ENCODE measurements around the gene GRHL1.

The GRHL1 gene

GRCh38 chr2:10043256-10043905, 91.9 kb downstream of the GRHL1 start, which contains the start of gene KLF11:
TSS of gene KLF11 (plus strand) at chr2:10043550. CDS start at chr2:10043717, 167 bp downstream.
- TF ChIP-seq TAF1 (IDR thresholded peaks at IDR 0.05; ENCODE audit: borderline replicate concordance, insufficient read depth, low read length) (no peak), FOXP2 (optimal IDR thresholded peaks at IDR 0.05; ENCODE audit: borderline replicate concordance, extremely low read depth, extremely low read length, insufficient read depth) (peak; percentile 13), SIN3A (IDR thresholded peaks at IDR 0.05; ENCODE audit: borderline replicate concordance, insufficient read depth, low read length) (no peak), POLR2AphosphoS5 (IDR thresholded peaks at IDR 0.05; ENCODE audit: low read depth, low read length) (no peak)
- TF ChIP-seq, protein P1, sequence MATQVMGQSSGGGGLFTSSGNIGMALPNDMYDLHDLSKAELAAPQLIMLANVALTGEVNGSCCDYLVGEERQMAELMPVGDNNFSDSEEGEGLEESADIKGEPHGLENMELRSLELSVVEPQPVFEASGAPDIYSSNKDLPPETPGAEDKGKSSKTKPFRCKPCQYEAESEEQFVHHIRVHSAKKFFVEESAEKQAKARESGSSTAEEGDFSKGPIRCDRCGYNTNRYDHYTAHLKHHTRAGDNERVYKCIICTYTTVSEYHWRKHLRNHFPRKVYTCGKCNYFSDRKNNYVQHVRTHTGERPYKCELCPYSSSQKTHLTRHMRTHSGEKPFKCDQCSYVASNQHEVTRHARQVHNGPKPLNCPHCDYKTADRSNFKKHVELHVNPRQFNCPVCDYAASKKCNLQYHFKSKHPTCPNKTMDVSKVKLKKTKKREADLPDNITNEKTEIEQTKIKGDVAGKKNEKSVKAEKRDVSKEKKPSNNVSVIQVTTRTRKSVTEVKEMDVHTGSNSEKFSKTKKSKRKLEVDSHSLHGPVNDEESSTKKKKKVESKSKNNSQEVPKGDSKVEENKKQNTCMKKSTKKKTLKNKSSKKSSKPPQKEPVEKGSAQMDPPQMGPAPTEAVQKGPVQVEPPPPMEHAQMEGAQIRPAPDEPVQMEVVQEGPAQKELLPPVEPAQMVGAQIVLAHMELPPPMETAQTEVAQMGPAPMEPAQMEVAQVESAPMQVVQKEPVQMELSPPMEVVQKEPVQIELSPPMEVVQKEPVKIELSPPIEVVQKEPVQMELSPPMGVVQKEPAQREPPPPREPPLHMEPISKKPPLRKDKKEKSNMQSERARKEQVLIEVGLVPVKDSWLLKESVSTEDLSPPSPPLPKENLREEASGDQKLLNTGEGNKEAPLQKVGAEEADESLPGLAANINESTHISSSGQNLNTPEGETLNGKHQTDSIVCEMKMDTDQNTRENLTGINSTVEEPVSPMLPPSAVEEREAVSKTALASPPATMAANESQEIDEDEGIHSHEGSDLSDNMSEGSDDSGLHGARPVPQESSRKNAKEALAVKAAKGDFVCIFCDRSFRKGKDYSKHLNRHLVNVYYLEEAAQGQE (IDR thresholded peaks at IDR 0.05; ENCODE audit: insufficient read depth in 1 of 2, low read depth in 2 of 2, low read length in 2 of 2) = no peak

- TF ChIP-seq TAF1 (IDR thresholded peaks at IDR 0.05; ENCODE audit: borderline replicate concordance, insufficient read depth, low read length) = no peak
- peak; percentile 71 for TF ChIP-seq FOXP2 (optimal IDR thresholded peaks at IDR 0.05; ENCODE audit: borderline replicate concordance, extremely low read depth, extremely low read length, insufficient read depth)
- TF ChIP-seq SIN3A (IDR thresholded peaks at IDR 0.05; ENCODE audit: borderline replicate concordance, insufficient read depth, low read length) = 0 out of 2 replicates have a peak, but pooled peaks have one; percentile 21
Measured at GRCh38 chr2:10043906-10044601, 92.6 kb downstream of the GRHL1 start.

DNA sequence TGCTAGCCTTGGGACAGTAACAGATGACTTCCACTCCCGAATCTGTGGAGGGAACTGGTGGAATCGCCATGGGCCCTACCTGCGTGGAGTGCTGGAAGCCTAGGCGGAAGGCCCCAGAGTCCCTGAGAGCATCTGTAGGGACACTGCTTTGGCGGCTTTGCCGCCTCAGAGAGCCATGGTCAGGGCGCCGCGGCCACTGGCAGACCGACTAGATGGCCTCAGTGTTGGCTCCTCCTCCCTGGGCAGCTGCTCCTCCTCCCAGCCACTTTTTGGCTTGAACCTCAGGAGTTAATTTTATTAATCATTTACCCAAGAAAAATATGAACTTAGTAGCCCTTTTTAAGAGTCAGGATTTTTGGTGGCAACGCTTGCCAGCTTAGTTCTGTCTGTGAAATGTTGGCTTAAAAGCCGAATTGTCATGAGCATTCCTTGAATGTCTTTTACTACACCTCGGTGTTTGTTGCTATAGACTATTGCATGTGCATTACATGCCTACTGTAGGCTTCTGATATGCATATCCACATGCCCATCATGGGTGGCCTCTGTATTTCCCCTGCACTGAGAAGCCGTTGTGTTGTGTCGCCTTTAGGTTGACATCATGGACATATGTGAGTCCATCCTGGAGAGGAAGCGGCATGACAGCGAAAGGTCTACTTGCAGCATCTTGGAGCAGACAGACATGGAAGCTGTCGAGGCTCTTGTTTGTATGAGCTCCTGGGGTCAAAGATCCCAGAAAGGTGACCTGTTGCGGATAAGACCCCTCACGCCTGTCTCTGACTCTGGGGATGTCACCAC, 94.3 kb downstream of the GRHL1 start:
- TF ChIP-seq FOXP2 (optimal IDR thresholded peaks at IDR 0.05; ENCODE audit: borderline replicate concordance, extremely low read depth, extremely low read length, insufficient read depth) = no peak
- no peak for TF ChIP-seq SIN3A (IDR thresholded peaks at IDR 0.05; ENCODE audit: borderline replicate concordance, insufficient read depth, low read length)
- TF ChIP-seq, protein P1 (IDR thresholded peaks at IDR 0.05; ENCODE audit: insufficient read depth in 1 of 2, low read depth in 2 of 2, low read length in 2 of 2) = no peak
- no peak for TF ChIP-seq TAF1 (IDR thresholded peaks at IDR 0.05; ENCODE audit: borderline replicate concordance, insufficient read depth, low read length)
- TF ChIP-seq POLR2AphosphoS5 (IDR thresholded peaks at IDR 0.05; ENCODE audit: low read depth, low read length) = no peak

- no peak for TF ChIP-seq SIN3A (IDR thresholded peaks at IDR 0.05; ENCODE audit: borderline replicate concordance, insufficient read depth, low read length)
- TF ChIP-seq POLR2AphosphoS5 (IDR thresholded peaks at IDR 0.05; ENCODE audit: low read depth, low read length) = no peak
- TF ChIP-seq, protein P1 (IDR thresholded peaks at IDR 0.05; ENCODE audit: insufficient read depth in 1 of 2, low read depth in 2 of 2, low read length in 2 of 2) = no peak
- no peak for TF ChIP-seq FOXP2 (optimal IDR thresholded peaks at IDR 0.05; ENCODE audit: borderline replicate concordance, extremely low read depth, extremely low read length, insufficient read depth)
- no peak for TF ChIP-seq TAF1 (IDR thresholded peaks at IDR 0.05; ENCODE audit: borderline replicate concordance, insufficient read depth, low read length)
Measured at GRCh38 chr2:10046931-10047330, 95.4 kb downstream of the GRHL1 start.
